Tibial nerve (tissue), 4 donors: ENCODE measurements around the gene ZER1. TPM values are rescaled to one million over a fixed set of nuclear protein-coding genes. Genes with fewer than 3 reads are reported as not detected.

Experiments used
- DNase-seq, 2 donors: peaks; one replicate each; pipeline ENCODE4 v3.0.0-alpha.2; 2019; ENCODE audit warnings: low spot score in 2 of 2
- H3K27ac ChIP-seq, 4 donors: fragments of 200-600 bp; sonication (generic) in 3 of 4; one replicate each; pipeline ENCODE4 v1.5.1; 2017 to 2019; ENCODE audit warnings: mild to moderate bottlenecking in 1 of 4
- H3K27me3 ChIP-seq, 2 donors: fragments of 200-600 bp; sonication (generic) in 1 of 2; one replicate each; pipeline versions ENCODE4 v1.5.1 to v1.6.0; 2017 to 2019
- H3K36me3 ChIP-seq, 3 donors: fragments of 200-600 bp; sonication (generic); one replicate each; pipeline ENCODE4 v1.5.1; 2018 to 2019
- H3K4me1 ChIP-seq, 4 donors: fragments of 200-600 bp; sonication (generic) in 3 of 4; one replicate each; pipeline ENCODE4 v1.5.1; 2017 to 2019
- H3K4me3 ChIP-seq, 4 donors: fragments of 200-600 bp; sonication (generic) in 3 of 4; one replicate each; pipeline ENCODE4 v1.5.1; 2017 to 2019; ENCODE audit warnings: mild to moderate bottlenecking in 1 of 4, moderate library complexity in 1 of 4
- H3K9me3 ChIP-seq, 4 donors: fragments of 200-600 bp; sonication (generic) in 3 of 4; one replicate each; pipeline ENCODE4 v1.5.1; 2017 to 2019
- EP300 ChIP-seq, 2 donors: sonication (generic); formaldehyde crosslinking; IDR thresholded peaks; one replicate each; pipeline ENCODE4 v1.6.1; 2017; ENCODE audit warnings: antibody characterized with exemption in 2 of 2, mild to moderate bottlenecking in 1 of 2
- POLR2A ChIP-seq, 2 donors: fragments of 450-650 bp; IDR thresholded peaks; one replicate each; pipeline ENCODE4 v1.6.1; 2017; ENCODE audit warnings: antibody characterized with exemption in 2 of 2, mild to moderate bottlenecking in 2 of 2, moderate library complexity in 2 of 2
- WGBS, 2 donors: methylation state at CpG; one replicate each; pipeline ENCODE4 v1.1.5; 2018; 5-methylcytosine and 5-hydroxymethylcytosine counted together
- total RNA-seq, 4 donors: library from RNA; depleted of rRNA; stranded (reverse); fragments of >200 nt; gene quantifications; one replicate each; pipeline ENCODE4 v1.1.0, GENCODE V29; 2016
- TF ChIP-seq, protein P1 (sequence below), 5 experiments: fragments of 200-600 bp in 3 of 5; fragments of 450-650 bp in 2 of 5; sonication (generic) in 3 of 5; IDR thresholded peaks; one replicate each; pipeline ENCODE4 v1.5.1; 2016 to 2019; ENCODE audit warnings: antibody characterized with exemption in 5 of 5, mild to moderate bottlenecking in 3 of 5, moderate library complexity in 2 of 5

The ZER1 gene
- total RNA-seq, 4 donors from 2014 or later = 45.8 to 68.6 (median 61.3) TPM

DNA sequence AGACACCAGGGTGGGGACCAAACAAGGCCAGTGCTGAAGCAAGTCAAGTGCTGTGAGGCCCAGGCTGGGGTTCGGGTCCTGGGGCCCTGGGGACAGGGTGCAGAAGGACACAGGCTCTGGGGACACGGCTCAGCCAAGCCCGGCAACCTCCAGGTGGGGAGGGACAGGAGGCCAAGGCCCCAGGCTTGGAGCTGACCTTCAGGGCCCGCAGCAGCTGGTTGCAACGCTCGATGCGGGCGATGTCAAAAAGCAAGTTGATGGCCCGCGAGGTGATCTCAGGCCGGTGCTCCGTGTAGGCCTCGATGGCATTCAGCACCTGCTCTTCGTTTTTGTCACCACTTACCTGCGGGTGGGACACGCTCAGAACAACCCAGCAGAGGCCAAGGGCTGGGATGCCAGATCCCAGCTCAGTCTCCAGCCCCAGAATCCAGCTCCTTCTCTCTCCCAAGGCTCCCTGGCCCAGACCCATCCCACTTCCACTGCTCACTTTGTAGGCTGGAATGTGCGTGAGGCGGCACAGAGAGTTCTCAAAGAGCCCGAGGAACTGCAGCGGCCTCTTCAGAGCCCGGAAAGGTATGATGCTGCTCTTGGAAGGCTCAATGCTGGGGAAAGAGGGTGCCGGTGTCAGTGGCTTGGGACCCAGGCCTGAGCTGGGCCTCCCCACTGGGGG lies 20.7 kb downstream of the ZER1 start:
- TF ChIP-seq POLR2A (IDR thresholded peaks at IDR 0.05) (no peak), EP300 (IDR thresholded peaks at IDR 0.05) (no peak)
- TF ChIP-seq, protein P1, sequence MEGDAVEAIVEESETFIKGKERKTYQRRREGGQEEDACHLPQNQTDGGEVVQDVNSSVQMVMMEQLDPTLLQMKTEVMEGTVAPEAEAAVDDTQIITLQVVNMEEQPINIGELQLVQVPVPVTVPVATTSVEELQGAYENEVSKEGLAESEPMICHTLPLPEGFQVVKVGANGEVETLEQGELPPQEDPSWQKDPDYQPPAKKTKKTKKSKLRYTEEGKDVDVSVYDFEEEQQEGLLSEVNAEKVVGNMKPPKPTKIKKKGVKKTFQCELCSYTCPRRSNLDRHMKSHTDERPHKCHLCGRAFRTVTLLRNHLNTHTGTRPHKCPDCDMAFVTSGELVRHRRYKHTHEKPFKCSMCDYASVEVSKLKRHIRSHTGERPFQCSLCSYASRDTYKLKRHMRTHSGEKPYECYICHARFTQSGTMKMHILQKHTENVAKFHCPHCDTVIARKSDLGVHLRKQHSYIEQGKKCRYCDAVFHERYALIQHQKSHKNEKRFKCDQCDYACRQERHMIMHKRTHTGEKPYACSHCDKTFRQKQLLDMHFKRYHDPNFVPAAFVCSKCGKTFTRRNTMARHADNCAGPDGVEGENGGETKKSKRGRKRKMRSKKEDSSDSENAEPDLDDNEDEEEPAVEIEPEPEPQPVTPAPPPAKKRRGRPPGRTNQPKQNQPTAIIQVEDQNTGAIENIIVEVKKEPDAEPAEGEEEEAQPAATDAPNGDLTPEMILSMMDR (IDR thresholded peaks at IDR 0.05) = no peak
- Histone ChIP-seq H3K27ac (no peak overlapping the region), H3K4me3 (no peak overlapping the region), H3K27me3 (no peaks in the 10 kb centered on the region), H3K4me1 (no peaks in the 10 kb centered on the region), H3K36me3 (peaks cover 0 to 98% (median 7%) of the 10 kb centered on the region in 3 donors), H3K9me3 (no peaks in the 10 kb centered on the region)
- 93 to 95% methylated on average over 22 of the region's 22 CpGs for WGBS, 2 donors
- no peak for DNase-seq

DNA sequence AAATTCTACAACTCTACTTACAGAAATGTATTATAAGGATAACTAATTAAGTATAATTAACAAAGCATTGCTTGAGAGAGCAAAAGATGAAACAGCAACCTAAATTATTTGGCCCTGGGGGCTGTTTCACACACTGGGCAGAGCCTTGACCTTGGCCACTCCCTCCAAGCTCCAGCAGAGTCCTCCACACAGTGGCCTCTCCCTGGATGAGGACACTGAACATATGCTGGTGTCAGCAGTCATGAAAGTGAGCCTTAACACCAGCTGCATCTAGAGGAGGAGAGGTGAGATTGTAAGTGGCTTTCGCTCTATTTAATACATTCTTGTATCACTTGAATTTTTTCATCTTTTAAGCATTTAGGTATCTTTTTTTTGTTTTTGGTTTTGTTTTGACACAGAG lies 24.5 kb downstream of the ZER1 start:
- 97 to 100% methylated on average over 1 of the region's 1 CpG for WGBS, 2 donors
- Histone ChIP-seq H3K9me3 (no peaks in the 10 kb centered on the region), H3K27me3 (no peaks in the 10 kb centered on the region), H3K4me1 (no peaks in the 10 kb centered on the region), H3K27ac (no peak overlapping the region), H3K36me3 (peaks cover 0 to 74% (median 0%) of the 10 kb centered on the region in 3 donors), H3K4me3 (no peak overlapping the region)
- no peak for DNase-seq
- TF ChIP-seq POLR2A (IDR thresholded peaks at IDR 0.05) (no peak), EP300 (IDR thresholded peaks at IDR 0.05) (no peak)
- TF ChIP-seq, protein P1 (IDR thresholded peaks at IDR 0.05) = no peak

DNA sequence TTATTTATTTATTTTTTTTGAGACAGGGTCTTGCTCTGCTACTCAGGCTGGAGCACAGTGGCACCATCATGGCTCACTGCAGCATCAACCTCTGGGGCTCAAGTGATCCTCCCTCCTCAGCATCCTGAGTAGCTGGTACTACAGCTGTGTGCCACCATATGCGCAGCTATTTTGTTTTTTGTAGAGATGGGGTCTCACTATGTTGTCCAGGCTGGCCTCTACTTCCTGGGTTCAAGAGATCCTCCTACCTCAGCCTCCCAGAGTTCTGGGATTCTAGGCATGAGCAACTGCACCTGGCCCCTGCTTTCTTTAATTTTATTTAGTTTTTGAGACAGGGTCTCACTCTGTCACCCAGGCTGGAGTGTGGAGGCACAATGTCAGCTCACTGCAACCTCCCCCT lies 28.3 kb downstream of the ZER1 start:
- H3K36me3 ChIP-seq = peaks cover 5 to 76% (median 11%) of the 10 kb centered on the region in 3 donors
- no peak overlapping the region for H3K4me3 ChIP-seq
- no peaks in the 10 kb centered on the region for H3K9me3 ChIP-seq
- no peak overlapping the region for H3K27ac ChIP-seq
- no peak for DNase-seq
- H3K4me1 ChIP-seq = no peaks in the 10 kb centered on the region
- H3K27me3 ChIP-seq = no peaks in the 10 kb centered on the region
- TF ChIP-seq, protein P1 (IDR thresholded peaks at IDR 0.05) = no peak
- TF ChIP-seq EP300 (IDR thresholded peaks at IDR 0.05) (no peak), POLR2A (IDR thresholded peaks at IDR 0.05) (no peak)
- 82 to 100% methylated on average over 1 of the region's 1 CpG for WGBS, 2 donors

DNA sequence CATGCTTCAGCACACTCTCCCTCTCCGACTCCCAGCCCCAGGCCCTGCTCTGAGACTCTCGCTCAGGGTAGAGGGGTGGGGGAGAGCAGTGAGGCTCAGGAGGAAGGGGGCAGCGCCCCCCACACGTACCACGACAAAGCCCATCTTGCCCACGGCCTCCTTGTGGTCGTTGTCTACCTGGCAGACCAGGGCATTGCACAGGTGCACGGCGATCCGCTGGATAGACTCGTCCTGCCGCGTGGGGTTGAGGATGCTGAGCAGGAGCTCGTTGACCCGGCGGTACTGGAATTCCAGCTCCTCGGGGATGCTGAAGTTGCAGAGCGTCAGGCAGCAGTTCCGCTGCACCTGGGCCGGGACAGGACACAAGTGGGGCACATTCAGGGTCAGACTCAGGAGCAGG lies 29.3 kb downstream of the ZER1 start:
- Histone ChIP-seq H3K36me3 (peaks cover 5 to 76% (median 11%) of the 10 kb centered on the region in 3 donors), H3K9me3 (no peaks in the 10 kb centered on the region), H3K4me1 (no peaks in the 10 kb centered on the region), H3K27me3 (no peaks in the 10 kb centered on the region), H3K27ac (no peak overlapping the region), H3K4me3 (no peak overlapping the region)
- TF ChIP-seq POLR2A (IDR thresholded peaks at IDR 0.05) = no peak
- TF ChIP-seq, protein P1 (IDR thresholded peaks at IDR 0.05) = no peak
- WGBS, 2 donors = 78 to 85% methylated on average over 20 of the region's 20 CpGs
- DNase-seq = no peak

DNA sequence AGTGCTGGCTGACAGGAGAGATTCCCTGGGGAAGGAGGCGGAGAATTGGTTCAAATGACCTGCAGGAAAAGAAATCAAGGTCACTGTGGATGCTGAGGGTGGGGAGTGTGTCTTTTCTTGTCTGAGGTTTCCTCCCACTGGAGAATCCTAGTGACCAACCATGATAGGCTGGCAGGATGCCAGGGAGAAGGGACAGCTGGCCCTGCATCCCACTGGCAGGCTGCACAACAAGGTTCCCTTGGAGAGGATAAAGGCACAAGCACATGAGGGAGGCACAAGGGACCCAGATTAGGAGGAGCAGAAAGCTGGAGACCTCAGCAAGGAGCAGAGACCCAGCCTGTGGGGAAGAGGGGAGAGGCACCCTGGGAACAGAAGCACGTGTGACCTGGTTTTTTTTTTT lies 36.4 kb downstream of the ZER1 start:
- H3K4me3 ChIP-seq = no peak overlapping the region
- no peak for DNase-seq
- H3K9me3 ChIP-seq = no peaks in the 10 kb centered on the region
- peaks cover under 1 to 87% (median 5%) of the 10 kb centered on the region in 3 donors for H3K36me3 ChIP-seq
- no peaks in the 10 kb centered on the region for H3K27me3 ChIP-seq
- no peak overlapping the region for H3K27ac ChIP-seq
- TF ChIP-seq EP300 (IDR thresholded peaks at IDR 0.05) = no peak
- TF ChIP-seq, protein P1 (IDR thresholded peaks at IDR 0.05) = no peak
- TF ChIP-seq POLR2A (IDR thresholded peaks at IDR 0.05) = no peak
- WGBS, 2 donors = 70 to 73% methylated on average over 2 of the region's 2 CpGs
- H3K4me1 ChIP-seq = peaks cover 0 to 4% (median 0%) of the 10 kb centered on the region in 4 donors
